Endothelial cell of umbilical vein (primary cell): ENCODE measurements around the gene NEB. TPM values are rescaled to one million over a fixed set of nuclear protein-coding genes. Genes with fewer than 3 reads are reported as not detected.

Experiments
- BruUV-seq: library from RNA; stranded (reverse); fragments of 400-500 nt; replicated peaks from 2 replicates; lab custom pipeline; 2021; lab: Mats Ljungman, UMichigan
- CTCF ChIA-PET: fragments of 300-600, 350-600 bp; sonication (Branson Sonifier 250); formaldehyde crosslinking; loops from one replicate; lab custom pipeline; 2021; ENCODE audit warnings: antibody characterized with exemption, inconsistent platforms; lab: Charles Lee
- POLR2A ChIA-PET: fragments of 300-600, 350-600 bp; sonication (Branson Sonifier 250); formaldehyde crosslinking; loops from one replicate; lab custom pipeline; 2021; ENCODE audit warnings: antibody characterized with exemption, inconsistent platforms; lab: Charles Lee
- DNase-seq: peaks from one replicate; pipeline ENCODE4 v3.0.0-alpha.2; 2011; ENCODE audit warnings: low read depth, low spot score
- FAIRE-seq: peaks from 2 replicates; lab custom pipeline; 2011; peaks lifted over from hg19 to GRCh38; lab: Jason Lieb, UNC
- H2AFZ ChIP-seq: 2 replicates; pipeline ENCODE4 v1.6.0; 2012; ENCODE audit warnings: low read depth, low read length, control low read depth, inconsistent platforms
- H3K27ac ChIP-seq: 2 replicates; pipeline ENCODE4 v1.5.1; 2011; ENCODE audit warnings: low read depth, mild to moderate bottlenecking, control low read depth, low read length, moderate library complexity; ENCODE audit not compliant: insufficient read depth
- H3K27me3 ChIP-seq, 2 experiments: 2 replicates each; pipeline versions ENCODE4 v1.6.0 to v1.6.1; 2011; ENCODE audit warnings: low read length in 2 of 2, mixed read lengths in 1 of 2; ENCODE audit not compliant: control insufficient read depth in 2 of 2, insufficient read depth in 2 of 2
- H3K36me3 ChIP-seq, 2 experiments: 2 replicates in 1 of 2; 3 replicates in 1 of 2; pipeline ENCODE4 v1.5.1; 2011; ENCODE audit warnings: low read length in 2 of 2, mild to moderate bottlenecking in 1 of 2, moderate library complexity in 1 of 2; ENCODE audit not compliant: control insufficient read depth in 2 of 2, insufficient read depth in 2 of 2; ENCODE audit errors: extremely low read depth in 1 of 2
- H3K4me1 ChIP-seq: 3 replicates; pipeline ENCODE4 v1.5.1; 2011; ENCODE audit warnings: mild to moderate bottlenecking, low read length; ENCODE audit not compliant: control insufficient read depth, insufficient read depth; ENCODE audit errors: extremely low read depth
- H3K4me2 ChIP-seq: 2 replicates; pipeline ENCODE4 v1.6.1; 2011; ENCODE audit warnings: low read length, control low read depth, mixed read lengths; ENCODE audit not compliant: insufficient read depth
- H3K4me3 ChIP-seq, 3 experiments: fragments of 200-600 bp in 1 of 3; sonication (generic), shearing (Covaris generic) in 1 of 3; replicated peaks in 1 of 3; 2 replicates each; pipeline ENCODE4 v1.5.1; 2011 to 2016; ENCODE audit warnings: control low read depth in 3 of 3, low read length in 3 of 3, mild to moderate bottlenecking in 2 of 3, inconsistent platforms in 1 of 3, low read depth in 1 of 3, moderate library complexity in 1 of 3; ENCODE audit not compliant: insufficient read depth in 1 of 3
- H3K79me2 ChIP-seq: 2 replicates; pipeline ENCODE4 v1.6.0; 2012; ENCODE audit warnings: low read length, inconsistent platforms; ENCODE audit not compliant: control insufficient read depth, insufficient read depth
- H3K9ac ChIP-seq: replicated peaks from 2 replicates; pipeline ENCODE3; 2011; ENCODE audit warnings: low read length, control low read depth; ENCODE audit not compliant: insufficient read depth; ENCODE audit errors: extremely low read depth
- H3K9me1 ChIP-seq: replicated peaks from 3 replicates; pipeline ENCODE4 v1.6.0; 2011; ENCODE audit warnings: mild to moderate bottlenecking, low read length; ENCODE audit not compliant: control insufficient read depth, insufficient read depth; ENCODE audit errors: extremely low read depth
- H3K9me3 ChIP-seq: replicated peaks from 2 replicates; pipeline ENCODE4 v1.5.1; 2012; ENCODE audit warnings: low read length, inconsistent platforms; ENCODE audit not compliant: control insufficient read depth, insufficient read depth
- H4K20me1 ChIP-seq: replicated peaks from 2 replicates; pipeline ENCODE3; 2011; ENCODE audit warnings: mild to moderate bottlenecking, low read length; ENCODE audit not compliant: control insufficient read depth, insufficient read depth; ENCODE audit errors: extremely low read depth
- EZH2 ChIP-seq: IDR thresholded peaks from 2 replicates; pipeline ENCODE4 v1.6.1; 2012; ENCODE audit warnings: borderline replicate concordance, low read depth, mild to moderate bottlenecking, moderate library complexity, low read length, inconsistent platforms; ENCODE audit not compliant: severe bottlenecking
- FOS ChIP-seq: IDR thresholded peaks from 2 replicates; pipeline ENCODE4 v1.6.1; 2011; ENCODE audit warnings: mild to moderate bottlenecking, low read length, moderate library complexity, borderline replicate concordance; ENCODE audit not compliant: insufficient read depth
- GATA2 ChIP-seq: IDR thresholded peaks from 2 replicates; pipeline ENCODE4 v1.7.0; 2011; ENCODE audit warnings: low read depth, mild to moderate bottlenecking, moderate library complexity, mixed read lengths, low read length; ENCODE audit not compliant: insufficient read length, insufficient read depth
- JUN ChIP-seq: IDR thresholded peaks from 2 replicates; pipeline ENCODE4 v1.6.1; 2011; ENCODE audit warnings: borderline replicate concordance, low read depth; ENCODE audit not compliant: insufficient read length, insufficient read depth
- MYC ChIP-seq: IDR thresholded peaks from one replicate; pipeline ENCODE4 v1.6.1; 2011; ENCODE audit warnings: mild to moderate bottlenecking, low read depth, low read length
- POLR2A ChIP-seq: IDR thresholded peaks from 2 replicates; pipeline ENCODE4 v1.6.1; 2012; ENCODE audit warnings: low read depth, mild to moderate bottlenecking, control low read depth, low read length
- POLR2AphosphoS5 ChIP-seq: IDR thresholded peaks from 2 replicates; pipeline ENCODE4 v1.6.1; 2012; ENCODE audit warnings: low read depth, mild to moderate bottlenecking, control low read depth, low read length, moderate library complexity; ENCODE audit not compliant: insufficient read depth
- dilution Hi-C: fragments of 300-500 bp; cut with MboI; formaldehyde crosslinking; loops from one replicate; pipeline ENCODE4 v1.15.0; 2019; ENCODE audit warnings: low sequenced_read_pairs; ENCODE audit not compliant: extremely low pct_ligation_motif_present
- intact Hi-C: fragments of 100-400 bp; cut with micrococcal nuclease; formaldehyde crosslinking; loops from one replicate; pipeline ENCODE4 v1.10.0; 2022
- polyA plus RNA-seq, 4 experiments: library from polyadenylated mRNA; depleted of rRNA in 3 of 4; stranded (reverse) in 3 of 4; unstranded in 1 of 4; fragments of >200 nt; gene quantifications; 2 replicates each; pipeline versions ENCODE4 v1.2.1 to v1.2.3, GENCODE V29; 2011 to 2012; ENCODE audit warnings: missing spikeins in 1 of 4
- total RNA-seq: library from RNA; stranded (reverse); gene quantifications from 2 replicates; pipeline ENCODE4 v1.2.3, GENCODE V29; 2021
- TF ChIP-seq, protein P1 (sequence below): IDR thresholded peaks from 2 replicates; pipeline ENCODE4 v1.6.1; 2011; ENCODE audit not compliant: insufficient read depth, insufficient read length
- TF ChIP-seq, protein P2 (sequence below), 2 donors: IDR thresholded peaks; 1 replicate in 1 of 2; 2 replicates in 1 of 2; pipeline ENCODE4 v1.5.1; 2011; ENCODE audit warnings: low read length in 2 of 2, mild to moderate bottlenecking in 2 of 2, moderate library complexity in 2 of 2, control low read depth in 1 of 2, inconsistent platforms in 1 of 2, low read depth in 1 of 2; ENCODE audit not compliant: insufficient read depth in 1 of 2; ENCODE audit errors: extremely low read depth in 1 of 2

The NEB gene
- total and polyA plus RNA-seq, 2 donors (not counting 3 experiments of a cell fraction or from before 2014, with no cell fraction given): 0.84 to 1.8 TPM

DNA sequence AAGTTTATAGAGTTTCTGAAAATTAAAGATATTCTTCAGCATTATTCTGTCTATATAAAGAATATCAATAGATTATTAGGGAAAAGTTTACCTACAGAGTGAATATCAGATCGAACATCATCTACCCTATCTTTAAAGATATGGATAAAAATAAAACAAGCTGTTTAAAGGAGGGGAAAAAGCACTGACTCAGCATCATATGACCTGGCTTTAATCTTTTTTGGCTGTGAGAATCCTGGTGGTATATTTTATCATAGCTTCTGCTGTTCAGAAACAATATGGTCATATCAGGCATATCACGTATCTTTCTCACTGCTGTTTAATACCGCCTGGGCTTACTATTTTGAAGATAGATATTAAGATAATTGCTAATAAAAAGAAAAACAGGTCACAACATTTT, 80.2 kb downstream of the NEB start:
- no peaks in the 10 kb centered on the region for H3K4me1 ChIP-seq
- dilution Hi-C loops (no loop called here), intact Hi-C loops (no loop called here)
- H3K9me1 ChIP-seq: no peaks in the 10 kb centered on the region
- FAIRE-seq: no peak
- TF ChIP-seq POLR2AphosphoS5: no peak
- TF ChIP-seq, protein P1, sequence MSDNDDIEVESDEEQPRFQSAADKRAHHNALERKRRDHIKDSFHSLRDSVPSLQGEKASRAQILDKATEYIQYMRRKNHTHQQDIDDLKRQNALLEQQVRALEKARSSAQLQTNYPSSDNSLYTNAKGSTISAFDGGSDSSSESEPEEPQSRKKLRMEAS: no peak
- no peak for TF ChIP-seq FOS
- TF ChIP-seq JUN: no peak
- TF ChIP-seq MYC: no peak
- TF ChIP-seq EZH2: no peak
- TF ChIP-seq, protein P2, sequence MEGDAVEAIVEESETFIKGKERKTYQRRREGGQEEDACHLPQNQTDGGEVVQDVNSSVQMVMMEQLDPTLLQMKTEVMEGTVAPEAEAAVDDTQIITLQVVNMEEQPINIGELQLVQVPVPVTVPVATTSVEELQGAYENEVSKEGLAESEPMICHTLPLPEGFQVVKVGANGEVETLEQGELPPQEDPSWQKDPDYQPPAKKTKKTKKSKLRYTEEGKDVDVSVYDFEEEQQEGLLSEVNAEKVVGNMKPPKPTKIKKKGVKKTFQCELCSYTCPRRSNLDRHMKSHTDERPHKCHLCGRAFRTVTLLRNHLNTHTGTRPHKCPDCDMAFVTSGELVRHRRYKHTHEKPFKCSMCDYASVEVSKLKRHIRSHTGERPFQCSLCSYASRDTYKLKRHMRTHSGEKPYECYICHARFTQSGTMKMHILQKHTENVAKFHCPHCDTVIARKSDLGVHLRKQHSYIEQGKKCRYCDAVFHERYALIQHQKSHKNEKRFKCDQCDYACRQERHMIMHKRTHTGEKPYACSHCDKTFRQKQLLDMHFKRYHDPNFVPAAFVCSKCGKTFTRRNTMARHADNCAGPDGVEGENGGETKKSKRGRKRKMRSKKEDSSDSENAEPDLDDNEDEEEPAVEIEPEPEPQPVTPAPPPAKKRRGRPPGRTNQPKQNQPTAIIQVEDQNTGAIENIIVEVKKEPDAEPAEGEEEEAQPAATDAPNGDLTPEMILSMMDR (IDR thresholded peaks at IDR 0.05; ENCODE audit: extremely low read depth in 1 of 2, insufficient read depth in 1 of 2, low read depth in 1 of 2, low read length in 2 of 2): no peak
- TF ChIP-seq GATA2: no peak
- TF ChIP-seq POLR2A: no peak
- H2AFZ ChIP-seq: no peak overlapping the region
- H3K36me3 ChIP-seq: no peaks in the 10 kb centered on the region
- CTCF ChIA-PET: interaction anchor here (0.8 to 1.8 kb wide), 4 partner anchors 10 to 63 kb away, joined by 3 to 4 read pairs (median 3); no protein-coding TSS in a partner anchor
- BruUV-seq: no TSS peak
- POLR2A ChIA-PET: no interaction called here
- no peak for DNase-seq
- peaks cover 0 to 4% of the 10 kb centered on the region in 2 experiments for H3K27me3 ChIP-seq
- H3K9ac ChIP-seq: no peak overlapping the region
- no peaks in the 10 kb centered on the region for H3K9me3 ChIP-seq
- no peaks in the 10 kb centered on the region for H3K79me2 ChIP-seq
- H3K4me3 ChIP-seq: no peak overlapping the region
- no peaks in the 10 kb centered on the region for H4K20me1 ChIP-seq
- no peak overlapping the region for H3K27ac ChIP-seq
- no peak overlapping the region for H3K4me2 ChIP-seq
